IMR-90 (cell line): ENCODE data around the gene RAPH1. TPM values are rescaled to one million over a fixed set of nuclear protein-coding genes. Genes with fewer than 3 reads are reported as not detected.

Experiments
- ATAC-seq: fragments of 200-7000 bp; cut with Tn5 transposase; 2 replicates; pipeline ENCODE4 v1.9.1; 2020; ENCODE audit warnings: low read depth, mild to moderate bottlenecking, moderate library complexity
- BruUV-seq: library from RNA; stranded (reverse); fragments of 400-500 nt; replicated peaks from 2 replicates; lab custom pipeline; 2021; lab: Mats Ljungman, UMichigan
- CTCF ChIA-PET: fragments of 300-600 bp; formaldehyde crosslinking; extraction: SDS; loops from one replicate; lab custom pipeline; 2021; ENCODE audit warnings: antibody characterized with exemption; lab: Yijun Ruan, JAX
- POLR2A ChIA-PET: fragments of 300-600 bp; sonication (Branson Sonifier 250); formaldehyde crosslinking; loops from one replicate; lab custom pipeline; 2022; ENCODE audit warnings: antibody characterized with exemption; ENCODE audit not compliant: unreplicated experiment; lab: Charles Lee
- DNase-seq: peaks from one replicate; pipeline ENCODE4 v3.0.0; 2013
- H2AFZ ChIP-seq: replicated peaks from 2 replicates; pipeline ENCODE3; 2013; ENCODE audit warnings: low read length, mild to moderate bottlenecking; ENCODE audit not compliant: poor library complexity
- H2AK5ac ChIP-seq: 2 replicates; pipeline ENCODE4 v1.6.1; 2013; ENCODE audit warnings: low read depth, low read length, inconsistent platforms
- H2AK9ac ChIP-seq: replicated peaks from 2 replicates; pipeline ENCODE3; 2013; ENCODE audit warnings: mild to moderate bottlenecking, low read depth, low read length, moderate library complexity; ENCODE audit not compliant: poor library complexity
- H2BK120ac ChIP-seq: 2 replicates; pipeline ENCODE4 v1.6.1; 2013; ENCODE audit warnings: low read depth, low read length, inconsistent platforms
- H2BK15ac ChIP-seq: 3 replicates; pipeline ENCODE4 v1.6.1; 2013; ENCODE audit warnings: low read depth, low read length, inconsistent platforms
- H2BK20ac ChIP-seq: 2 replicates; pipeline ENCODE4 v1.6.1; 2013; ENCODE audit warnings: low read depth, mild to moderate bottlenecking, inconsistent platforms, low read length, moderate library complexity
- H2BK5ac ChIP-seq: 2 replicates; pipeline ENCODE4 v1.6.1; 2013; ENCODE audit warnings: mild to moderate bottlenecking, low read depth, low read length, inconsistent platforms; ENCODE audit not compliant: poor library complexity, severe bottlenecking
- H3K14ac ChIP-seq: replicated peaks from 2 replicates; pipeline ENCODE4 v1.6.1; 2013; ENCODE audit warnings: low read depth, low read length, inconsistent platforms
- H3K18ac ChIP-seq: 2 replicates; pipeline ENCODE4 v1.6.1; 2013; ENCODE audit warnings: low read depth, low read length, control low read depth
- H3K23ac ChIP-seq: 2 replicates; pipeline ENCODE4 v1.6.1; 2013; ENCODE audit warnings: low read depth, low read length, inconsistent platforms
- H3K27ac ChIP-seq: 2 replicates; pipeline ENCODE4 v1.5.1; 2013; ENCODE audit warnings: mild to moderate bottlenecking, control low read depth, low read length; ENCODE audit not compliant: insufficient read depth
- H3K27me3 ChIP-seq: 2 replicates; pipeline ENCODE4 v1.6.1; 2013; ENCODE audit warnings: low read length; ENCODE audit not compliant: control insufficient read depth, insufficient read depth
- H3K36me3 ChIP-seq: 2 replicates; pipeline ENCODE4 v1.6.1; 2013; ENCODE audit warnings: low read length, mixed read lengths; ENCODE audit not compliant: control insufficient read depth, insufficient read depth
- H3K4ac ChIP-seq: 2 replicates; pipeline ENCODE4 v1.6.1; 2013; ENCODE audit warnings: low read depth, low read length, inconsistent platforms
- H3K4me1 ChIP-seq: 2 replicates; pipeline ENCODE4 v1.6.1; 2013; ENCODE audit warnings: low read length, mixed read lengths; ENCODE audit not compliant: control insufficient read depth, insufficient read depth
- H3K4me2 ChIP-seq: 2 replicates; pipeline ENCODE4 v1.6.1; 2013; ENCODE audit warnings: low read depth, mild to moderate bottlenecking, control low read depth, low read length, moderate library complexity
- H3K4me3 ChIP-seq: 2 replicates; pipeline ENCODE4 v1.5.1; 2013; ENCODE audit warnings: low read depth, mild to moderate bottlenecking, control low read depth, low read length, moderate library complexity; ENCODE audit not compliant: insufficient read depth
- H3K56ac ChIP-seq: 2 replicates; pipeline ENCODE4 v1.6.1; 2013; ENCODE audit warnings: low read length, inconsistent platforms; ENCODE audit not compliant: insufficient read depth; ENCODE audit errors: extremely low read depth
- H3K79me1 ChIP-seq, 2 experiments: 2 replicates each; pipeline ENCODE4 v1.6.1; 2013; ENCODE audit warnings: low read length in 2 of 2, inconsistent platforms in 1 of 2, low read depth in 1 of 2
- H3K9ac ChIP-seq: 2 replicates; pipeline ENCODE4 v1.6.1; 2013; ENCODE audit warnings: low read depth, low read length, control low read depth
- H3K9me1 ChIP-seq: 2 replicates; pipeline ENCODE4 v1.6.1; 2013; ENCODE audit warnings: low read length, inconsistent platforms; ENCODE audit not compliant: insufficient read depth
- H3K9me3 ChIP-seq: 2 replicates; pipeline ENCODE4 v1.6.1; 2013; ENCODE audit warnings: low read length; ENCODE audit not compliant: control insufficient read depth, insufficient read depth
- H4K20me1 ChIP-seq: 2 replicates; pipeline ENCODE4 v1.6.1; 2013; ENCODE audit warnings: low read length, inconsistent platforms; ENCODE audit not compliant: insufficient read depth
- H4K5ac ChIP-seq: 2 replicates; pipeline ENCODE4 v1.6.1; 2013; ENCODE audit warnings: mild to moderate bottlenecking, low read depth, low read length, control low read depth
- H4K8ac ChIP-seq, 2 experiments: 2 replicates each; pipeline ENCODE4 v1.6.1; 2013; ENCODE audit warnings: low read depth in 2 of 2, low read length in 2 of 2, control low read depth in 1 of 2, inconsistent platforms in 1 of 2
- H4K91ac ChIP-seq: 2 replicates; pipeline ENCODE4 v1.6.1; 2013; ENCODE audit warnings: low read depth, low read length, inconsistent platforms; ENCODE audit not compliant: insufficient read depth
- BHLHE40 ChIP-seq: fragments of 150-350 bp; IDR thresholded peaks from 2 replicates; pipeline ENCODE4 v1.6.1; 2016; ENCODE audit warnings: mild to moderate bottlenecking, low read depth, low read length
- CEBPB ChIP-seq: IDR thresholded peaks from 2 replicates; pipeline ENCODE4 v1.6.1; 2012; ENCODE audit warnings: low read depth, low read length, improper control_type of control experiment
- CHD1 ChIP-seq: IDR thresholded peaks from 2 replicates; pipeline ENCODE4 v1.6.1; 2012; ENCODE audit warnings: low read depth, low read length, improper control_type of control experiment
- CTCF ChIP-seq: conservative IDR thresholded peaks from 2 replicates; pipeline ENCODE4 v1.5.1; 2012; ENCODE audit warnings: mild to moderate bottlenecking, low read depth, low read length, improper control_type of control experiment
- ELK1 ChIP-seq: fragments of 150-350 bp; IDR thresholded peaks from 2 replicates; pipeline ENCODE4 v1.6.1; 2016; ENCODE audit warnings: low read depth, mild to moderate bottlenecking, low read length, moderate library complexity, borderline replicate concordance
- FOS ChIP-seq: fragments of 150-350 bp; IDR thresholded peaks from 2 replicates; pipeline ENCODE4 v1.6.1; 2016; ENCODE audit warnings: low read depth, low read length
- MAFK ChIP-seq: IDR thresholded peaks from 2 replicates; pipeline ENCODE4 v1.6.1; 2012; ENCODE audit warnings: low read depth, low read length, improper control_type of control experiment
- MAZ ChIP-seq: IDR thresholded peaks from 2 replicates; pipeline ENCODE4 v1.6.1; 2012; ENCODE audit warnings: low read depth, mild to moderate bottlenecking, low read length, improper control_type of control experiment, moderate library complexity, borderline replicate concordance
- MXI1 ChIP-seq: IDR thresholded peaks from 2 replicates; pipeline ENCODE4 v1.6.1; 2012; ENCODE audit warnings: low read depth, mild to moderate bottlenecking, low read length, moderate library complexity, borderline replicate concordance
- NFE2L2 ChIP-seq: fragments of 150-350 bp; IDR thresholded peaks from 2 replicates; pipeline ENCODE4 v1.6.1; 2016; ENCODE audit warnings: low read depth, mild to moderate bottlenecking, low read length
- POLR2A ChIP-seq: IDR thresholded peaks from 2 replicates; pipeline ENCODE4 v1.6.1; 2012; ENCODE audit warnings: mild to moderate bottlenecking, low read depth, low read length
- RAD21 ChIP-seq: IDR thresholded peaks from 2 replicates; pipeline ENCODE4 v1.6.1; 2012; ENCODE audit warnings: low read length, improper control_type of control experiment
- RCOR1 ChIP-seq: IDR thresholded peaks from 2 replicates; pipeline ENCODE4 v1.6.1; 2012; ENCODE audit warnings: mild to moderate bottlenecking, low read length, improper control_type of control experiment; ENCODE audit not compliant: insufficient replicate concordance
- SMC3 ChIP-seq: fragments of 150-350 bp; IDR thresholded peaks from 2 replicates; pipeline ENCODE4 v1.6.1; 2016; ENCODE audit warnings: low read depth, mild to moderate bottlenecking, antibody characterized with exemption, low read length, moderate library complexity
- USF2 ChIP-seq: fragments of 150-350 bp; IDR thresholded peaks from 2 replicates; pipeline ENCODE4 v1.6.1; 2017; ENCODE audit warnings: mild to moderate bottlenecking, antibody characterized with exemption, low read length, low read depth
- WGBS, 2 experiments: methylation state at CpG; one replicate each; pipeline versions ENCODE4 v1.1.5 to v1.1.7; 2013; ENCODE audit warnings: missing lambda C conversion rate in 2 of 2; ENCODE audit not compliant: insufficient read length in 1 of 2; ENCODE audit errors: extremely low coverage in 2 of 2; 5-methylcytosine and 5-hydroxymethylcytosine counted together
- dilution Hi-C: fragments of 300-500 bp; cut with HindIII; formaldehyde crosslinking; loops from one replicate; pipeline ENCODE4 v1.14.3; 2018; ENCODE audit warnings: low sequenced_read_pairs; ENCODE audit not compliant: unreplicated experiment
- in situ Hi-C: fragments of 300-500 bp; cut with MboI; formaldehyde crosslinking; loops from 3 replicates; pipeline ENCODE4 v1.14.3; 2019; ENCODE audit warnings: low sequenced_read_pairs, inconsistent platforms, mixed read lengths
- intact Hi-C: fragments of 100-400 bp; cut with micrococcal nuclease; formaldehyde crosslinking; loops from 2 replicates; pipeline ENCODE4 v1.10.0; 2022
- polyA plus RNA-seq, 3 experiments: library from polyadenylated mRNA; depleted of rRNA; stranded (reverse); fragments of >200 nt; gene quantifications; 2 replicates each; pipeline ENCODE4 v1.2.3, GENCODE V29; 2012; ENCODE audit warnings: low replicate concordance in 1 of 3
- total RNA-seq: library from RNA; depleted of rRNA; stranded (reverse); fragments of >200 nt; gene quantifications from 2 replicates; pipeline ENCODE4 v1.2.3, GENCODE V29; 2012

RAPH1 gene
- total and polyA plus RNA-seq, 2 of the 4 experiments (the other 2 are of a cell fraction) = 7.5 to 15.1 TPM

GRCh38 chr2:203455209-203455608 lies 79.9 kb downstream of the RAPH1 start:
- H4K8ac ChIP-seq = no peak overlapping the region
- H3K79me1 ChIP-seq = peaks cover 10 to 13% of the 10 kb centered on the region in 2 experiments; a peak in 3 of 4 replicates
- POLR2A ChIA-PET = no interaction called here
- DNase-seq (no peak), ATAC-seq (no peak)
- no peaks in the 10 kb centered on the region for H3K27me3 ChIP-seq
- no peak for TF ChIP-seq POLR2A
- no peak for TF ChIP-seq RCOR1
- TF ChIP-seq CTCF = no peak
- no peak for TF ChIP-seq MAFK
- TF ChIP-seq SMC3 = no peak
- TF ChIP-seq NFE2L2 = no peak
- no peak for TF ChIP-seq USF2
- TF ChIP-seq ELK1 = no peak
- TF ChIP-seq MXI1 = no peak
- TF ChIP-seq RAD21 = no peak
- TF ChIP-seq BHLHE40 = no peak
- no peak for TF ChIP-seq MAZ
- TF ChIP-seq CEBPB = no peak
- TF ChIP-seq CHD1 = no peak
- no peak for TF ChIP-seq FOS
- H3K23ac ChIP-seq = no peak overlapping the region
- no peaks in the 10 kb centered on the region for H3K9me3 ChIP-seq
- H4K5ac ChIP-seq = no peak overlapping the region
- dilution Hi-C loops = no loop called here
- no peaks in the 10 kb centered on the region for H4K20me1 ChIP-seq
- H3K27ac ChIP-seq = no peak overlapping the region
- no peak overlapping the region for H3K4ac ChIP-seq
- no peak overlapping the region for H3K9ac ChIP-seq
- H2BK15ac ChIP-seq = no peak overlapping the region
- intact Hi-C loops = loop anchor here (2.0 kb wide), 1 partner anchor 196 kb away; no protein-coding TSS in a partner anchor
- H2BK120ac ChIP-seq = no peak overlapping the region
- H3K4me2 ChIP-seq = no peak overlapping the region
- peaks cover 25% of the 10 kb centered on the region for H3K36me3 ChIP-seq
- no peak overlapping the region for H2AK5ac ChIP-seq
- no peak overlapping the region for H3K56ac ChIP-seq
- peaks cover 11% of the 10 kb centered on the region for H3K4me1 ChIP-seq
- WGBS, 2 experiments = 100% methylated on average over 1 of the region's 3 CpGs; no CpG with 5 or more reads in 1 of the 2 experiments
- in situ Hi-C loops = no loop called here
- CTCF ChIA-PET = interaction anchor here (1.4 kb wide), 1 partner anchor 360 kb away, joined by 4 read pairs; no protein-coding TSS in a partner anchor
- no peak overlapping the region for H2BK20ac ChIP-seq
- no peak overlapping the region for H3K14ac ChIP-seq
- peaks cover 4% of the 10 kb centered on the region; the same call in 1 of the 2 replicates for H3K9me1 ChIP-seq
- no peak overlapping the region for H3K18ac ChIP-seq
- no TSS peak for BruUV-seq
- H4K91ac ChIP-seq = no peak overlapping the region
- no peak overlapping the region for H2BK5ac ChIP-seq
- H2AFZ ChIP-seq = no peak overlapping the region
- no peak overlapping the region for H3K4me3 ChIP-seq
- no peak overlapping the region for H2AK9ac ChIP-seq
